Ishikawa (cell line): ENCODE results near the gene IFNGR2.
A peak's percentile ranks its signal among the peaks of the same experiment; 100 is the strongest.

Experiments used
- CEBPB ChIP-seq: IDR thresholded peaks from 2 replicates; pipeline ENCODE4 v1.6.1; 2012
- CREB1 ChIP-seq: IDR thresholded peaks from 2 replicates; pipeline ENCODE4 v1.6.1; 2012; ENCODE audit warnings: low read depth
- EGR1 ChIP-seq: IDR thresholded peaks from 2 replicates; pipeline ENCODE4 v1.6.1; 2012
- EP300 ChIP-seq: IDR thresholded peaks from 2 replicates; pipeline ENCODE4 v1.6.1; 2012; ENCODE audit warnings: borderline replicate concordance
- FOXM1 ChIP-seq: IDR thresholded peaks from 2 replicates; pipeline ENCODE4 v1.6.1; 2012; ENCODE audit warnings: low read depth, borderline replicate concordance
- MAX ChIP-seq: IDR thresholded peaks from 2 replicates; pipeline ENCODE4 v1.6.1; 2012
- NFIC ChIP-seq: IDR thresholded peaks from 2 replicates; pipeline ENCODE4 v1.6.1; 2012
- RAD21 ChIP-seq: IDR thresholded peaks from 2 replicates; pipeline ENCODE4 v1.6.1; 2012; ENCODE audit warnings: low read depth
- REST ChIP-seq: IDR thresholded peaks from 2 replicates; pipeline ENCODE4 v1.6.1; 2012; ENCODE audit warnings: low read depth, mild to moderate bottlenecking
- TAF1 ChIP-seq: IDR thresholded peaks from 2 replicates; pipeline ENCODE4 v1.6.1; 2012; ENCODE audit warnings: low read depth, mild to moderate bottlenecking
- TCF12 ChIP-seq: IDR thresholded peaks from 2 replicates; pipeline ENCODE4 v1.6.1; 2012; ENCODE audit warnings: low read depth
- TEAD4 ChIP-seq: IDR thresholded peaks from 2 replicates; pipeline ENCODE4 v1.6.1; 2012
- YY1 ChIP-seq: IDR thresholded peaks from 2 replicates; pipeline ENCODE4 v1.6.1; 2012; ENCODE audit warnings: low read depth
- ZBTB7A ChIP-seq: IDR thresholded peaks from 2 replicates; pipeline ENCODE4 v1.6.1; 2012; ENCODE audit warnings: low read depth
- TF ChIP-seq, protein P1 (sequence below): IDR thresholded peaks from 2 replicates; pipeline ENCODE4 v1.6.1; 2012

IFNGR2 gene, protein sequence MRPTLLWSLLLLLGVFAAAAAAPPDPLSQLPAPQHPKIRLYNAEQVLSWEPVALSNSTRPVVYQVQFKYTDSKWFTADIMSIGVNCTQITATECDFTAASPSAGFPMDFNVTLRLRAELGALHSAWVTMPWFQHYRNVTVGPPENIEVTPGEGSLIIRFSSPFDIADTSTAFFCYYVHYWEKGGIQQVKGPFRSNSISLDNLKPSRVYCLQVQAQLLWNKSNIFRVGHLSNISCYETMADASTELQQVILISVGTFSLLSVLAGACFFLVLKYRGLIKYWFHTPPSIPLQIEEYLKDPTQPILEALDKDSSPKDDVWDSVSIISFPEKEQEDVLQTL

GRCh38 chr21:33403128-33403785 lies at the start of gene IFNGR2:
Gene IFNGR2 (plus strand): TSS chr21:33403413. CDS start chr21:33403544, 131 bp downstream.
- TF ChIP-seq EGR1 (0 out of 2 replicates have a peak, but pooled peaks have one; percentile 18), ZBTB7A (peak; percentile 85), NFIC (no peak), TEAD4 (no peak), FOXM1 (no peak), TAF1 (no peak; the same call in 1 of the 2 replicates), CREB1 (no peak), EP300 (no peak), REST (no peak), YY1 (0 out of 2 replicates have a peak, but pooled peaks have one; percentile 56), MAX (no peak; the same call in 1 of the 2 replicates), CEBPB (no peak)

DNA sequence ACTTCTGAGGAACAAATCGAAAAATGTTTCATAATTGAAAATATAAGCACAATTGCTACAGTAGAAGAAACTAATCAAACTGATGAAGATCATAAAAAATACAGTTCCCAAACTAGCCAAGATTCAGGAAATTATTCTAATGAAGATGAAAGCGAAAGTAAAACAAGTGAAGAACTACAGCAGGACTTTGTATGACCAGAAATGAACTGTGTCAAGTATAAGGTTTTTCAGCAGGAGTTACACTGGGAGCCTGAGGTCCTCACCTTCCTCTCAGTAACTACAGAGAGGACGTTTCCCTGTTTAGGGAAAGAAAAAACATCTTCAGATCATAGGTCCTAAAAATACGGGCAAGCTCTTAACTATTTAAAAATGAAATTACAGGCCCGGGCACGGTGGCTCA lies 47.9 kb upstream of the IFNGR2 start:
- no peak for TF ChIP-seq TCF12
- no peak for TF ChIP-seq MAX
- TF ChIP-seq, protein P1, sequence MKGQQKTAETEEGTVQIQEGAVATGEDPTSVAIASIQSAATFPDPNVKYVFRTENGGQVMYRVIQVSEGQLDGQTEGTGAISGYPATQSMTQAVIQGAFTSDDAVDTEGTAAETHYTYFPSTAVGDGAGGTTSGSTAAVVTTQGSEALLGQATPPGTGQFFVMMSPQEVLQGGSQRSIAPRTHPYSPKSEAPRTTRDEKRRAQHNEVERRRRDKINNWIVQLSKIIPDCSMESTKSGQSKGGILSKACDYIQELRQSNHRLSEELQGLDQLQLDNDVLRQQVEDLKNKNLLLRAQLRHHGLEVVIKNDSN = no peak
- no peak for TF ChIP-seq TEAD4
- TF ChIP-seq RAD21 = no peak
- TF ChIP-seq REST = no peak
- TF ChIP-seq CEBPB = no peak
- TF ChIP-seq CREB1 = no peak
- no peak for TF ChIP-seq EGR1
- no peak for TF ChIP-seq TAF1
- TF ChIP-seq YY1 = no peak
- TF ChIP-seq EP300 = no peak
- no peak for TF ChIP-seq ZBTB7A
- TF ChIP-seq NFIC = no peak
- TF ChIP-seq FOXM1 = no peak

DNA sequence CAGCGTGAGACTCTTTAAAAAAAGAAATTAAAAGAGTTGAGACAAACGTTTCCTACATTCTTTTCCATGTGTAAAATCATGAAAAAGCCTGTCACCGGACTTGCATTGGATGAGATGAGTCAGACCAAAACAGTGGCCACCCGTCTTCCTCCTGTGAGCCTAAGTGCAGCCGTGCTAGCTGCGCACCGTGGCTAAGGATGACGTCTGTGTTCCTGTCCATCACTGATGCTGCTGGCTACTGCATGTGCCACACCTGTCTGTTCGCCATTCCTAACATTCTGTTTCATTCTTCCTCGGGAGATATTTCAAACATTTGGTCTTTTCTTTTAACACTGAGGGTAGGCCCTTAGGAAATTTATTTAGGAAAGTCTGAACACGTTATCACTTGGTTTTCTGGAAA lies 47.2 kb upstream of the IFNGR2 start:
- TF ChIP-seq ZBTB7A (no peak), RAD21 (no peak), CEBPB (no peak), TEAD4 (no peak), EP300 (no peak), MAX (no peak), CREB1 (no peak), EGR1 (no peak), FOXM1 (no peak), YY1 (no peak), TCF12 (no peak), TAF1 (no peak), REST (no peak), NFIC (no peak)
- TF ChIP-seq, protein P1 = no peak

- TF ChIP-seq NFIC = no peak
- TF ChIP-seq FOXM1 = no peak
- TF ChIP-seq MAX = no peak
- no peak for TF ChIP-seq TEAD4
- TF ChIP-seq CREB1 = no peak
- no peak for TF ChIP-seq TAF1
- no peak for TF ChIP-seq TCF12
- no peak for TF ChIP-seq CEBPB
- TF ChIP-seq EGR1 = no peak
Measured at GRCh38 chr21:33357177-33357576, 46.0 kb upstream of the IFNGR2 start.
